HG03521 (cell line): ENCODE measurements around the gene ITFG1.
"Not testable (repeated sequence)": the region's sequence is repeated elsewhere in the genome, so short reads cannot be mapped to it uniquely, and the experiment has no call there.

Source experiments
- ATAC-seq: cut with Tn5 transposase; IDR thresholded peaks from one replicate; pipeline ENCODE4 v1.9.1; 2021; ENCODE audit warnings: mild to moderate bottlenecking, moderate library complexity; ENCODE audit not compliant: unreplicated experiment

The ITFG1 gene

GRCh38 chr16:47162670-47163420, 298.0 kb downstream of the ITFG1 start:
- no peak for ATAC-seq

GRCh38 chr16:47161464-47161863, 299.4 kb downstream of the ITFG1 start:
- ATAC-seq, result no peak

GRCh38 chr16:47160422-47160821, 300.4 kb downstream of the ITFG1 start:
- no peak for ATAC-seq

- ATAC-seq, result no peak
Observed at GRCh38 chr16:47158992-47159391, 301.9 kb downstream of the ITFG1 start.

- no peak for ATAC-seq
Observed at GRCh38 chr16:47156680-47157215, 304.1 kb downstream of the ITFG1 start.

- not testable (repeated sequence) for ATAC-seq
Observed at GRCh38 chr16:47152501-47152900, 308.4 kb downstream of the ITFG1 start.

- ATAC-seq, result no peak
Observed at GRCh38 chr16:47150067-47150466, 310.8 kb downstream of the ITFG1 start.

- no peak for ATAC-seq
Observed at GRCh38 chr16:47144559-47144877, 316.3 kb downstream of the ITFG1 start.

GRCh38 chr16:47143677-47144558, 316.9 kb downstream of the ITFG1 start, which contains the start of gene NETO2:
Gene NETO2, minus strand, starts transcription at chr16:47143945. Its CDS starts 333 bp downstream, at chr16:47143612.
- ATAC-seq, result peak; percentile 47

GRCh38 chr16:47142821-47143676, 317.8 kb downstream of the ITFG1 start:
- ATAC-seq, result peak; percentile 62

- no peak for ATAC-seq
Observed at GRCh38 chr16:47142486-47142820, 318.4 kb downstream of the ITFG1 start.

- ATAC-seq, result peak; percentile 41
Observed at GRCh38 chr16:47141773-47142485, 318.9 kb downstream of the ITFG1 start.

GRCh38 chr16:47140686-47141085, 320.2 kb downstream of the ITFG1 start:
- no peak for ATAC-seq

- no peak for ATAC-seq
Observed at GRCh38 chr16:47139561-47140185, 321.2 kb downstream of the ITFG1 start.

- not testable (repeated sequence) for ATAC-seq
Observed at GRCh38 chr16:47137925-47138324, 322.9 kb downstream of the ITFG1 start.

- no peak for ATAC-seq
Observed at GRCh38 chr16:47136099-47136842, 324.6 kb downstream of the ITFG1 start.

GRCh38 chr16:47134550-47134949, 326.3 kb downstream of the ITFG1 start:
- no peak for ATAC-seq

GRCh38 chr16:47132308-47132707, 328.6 kb downstream of the ITFG1 start:
- no peak for ATAC-seq

- no peak for ATAC-seq
Observed at GRCh38 chr16:47129755-47130435, 331.0 kb downstream of the ITFG1 start.
